MG63 (cell line): ENCODE measurements around the gene E2F8. TPM values are rescaled to one million over a fixed set of nuclear protein-coding genes. Genes with fewer than 3 reads are reported as not detected.

ENCODE experiments used
- DNase-seq: peaks from one replicate; pipeline ENCODE4 v3.0.0-alpha.2; 2020
- H3K27me3 ChIP-seq: fragments of 250-450 bp; sonication (Bioruptor Pico); 2 replicates; pipeline ENCODE4 v1.5.1; 2020; ENCODE audit warnings: mild to moderate bottlenecking, moderate library complexity
- H3K36me3 ChIP-seq: fragments of 250-450 bp; sonication (Bioruptor Pico); 2 replicates; pipeline ENCODE4 v1.5.1; 2020; ENCODE audit warnings: mild to moderate bottlenecking, moderate library complexity
- H3K4me3 ChIP-seq: fragments of 250-450 bp; sonication (Bioruptor Pico); 2 replicates; pipeline ENCODE4 v1.5.1; 2020; ENCODE audit warnings: mild to moderate bottlenecking, moderate library complexity
- H3K9me3 ChIP-seq: fragments of 250-450 bp; sonication (Bioruptor Pico); 2 replicates; pipeline ENCODE4 v1.5.1; 2020; ENCODE audit warnings: mild to moderate bottlenecking, moderate library complexity
- total RNA-seq: library from RNA; depleted of rRNA; stranded (reverse); fragments of >200 nt; shearing (Covaris generic); gene quantifications from 2 replicates; pipeline ENCODE4 v1.2.3, GENCODE V29; 2014; ENCODE audit warnings: low replicate concordance; rRNA removed

The E2F8 gene
- total RNA-seq, 1 experiment from 2014 or later, result 1.9 TPM

DNA sequence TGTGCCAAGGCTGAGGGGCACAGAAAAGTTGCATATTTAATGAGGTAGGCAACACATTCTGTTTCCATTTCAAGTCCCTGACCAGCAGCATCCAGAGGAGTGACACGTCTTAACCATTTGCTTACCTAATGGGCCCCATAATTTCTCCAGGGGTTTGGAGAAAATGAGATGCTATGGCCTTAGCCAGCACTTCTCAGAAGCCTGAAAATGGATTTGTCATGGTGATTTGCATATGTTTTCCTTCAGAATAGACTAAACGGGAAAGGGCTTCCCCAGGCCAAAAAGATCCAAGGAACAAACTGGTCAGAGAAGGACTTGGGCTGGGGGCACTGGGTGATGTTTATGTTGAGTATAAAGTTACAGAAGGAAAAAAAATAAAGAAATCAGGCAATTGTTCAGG, 55.7 kb downstream of the E2F8 start:
- Histone ChIP-seq H3K4me3 (no peak overlapping the region), H3K36me3 (no peaks in the 10 kb centered on the region), H3K27me3 (no peaks in the 10 kb centered on the region), H3K9me3 (no peaks in the 10 kb centered on the region)
- DNase-seq, result no peak

GRCh38 chr11:19183646-19184045, 57.1 kb downstream of the E2F8 start:
- no peaks in the 10 kb centered on the region for H3K27me3 ChIP-seq
- H3K9me3 ChIP-seq, result no peaks in the 10 kb centered on the region
- no peaks in the 10 kb centered on the region for H3K36me3 ChIP-seq
- no peak overlapping the region for H3K4me3 ChIP-seq
- no peak for DNase-seq

- Histone ChIP-seq H3K27me3 (no peaks in the 10 kb centered on the region), H3K9me3 (no peaks in the 10 kb centered on the region), H3K4me3 (no peak overlapping the region), H3K36me3 (no peaks in the 10 kb centered on the region)
- DNase-seq, result no peak
Observed at GRCh38 chr11:19181531-19182261, 59.0 kb downstream of the E2F8 start.

- Histone ChIP-seq H3K36me3 (no peaks in the 10 kb centered on the region), H3K4me3 (no peak overlapping the region), H3K9me3 (no peaks in the 10 kb centered on the region), H3K27me3 (no peaks in the 10 kb centered on the region)
- no peak for DNase-seq
Observed at GRCh38 chr11:19176629-19177186, 64.0 kb downstream of the E2F8 start.

Other genes starting within 250 kb of the E2F8 start
- gene MRGPRX2, start 180.2 kb downstream of the E2F8 start, total RNA-seq, result not detected in 2 replicates
- gene ZDHHC13, start 123.8 kb downstream of the E2F8 start, total RNA-seq, result 6.4 and 14.7 TPM in 2 replicates
- gene CSRP3, start 39.0 kb downstream of the E2F8 start, total RNA-seq, result not detected in 2 replicates